Adrenal gland (tissue), 5 donors: ENCODE data around the gene CACNA1C.

Experiments used
- POLR2A ChIP-seq, 2 donors: fragments of 450-650 bp; IDR thresholded peaks; one replicate each; pipeline ENCODE4 v1.6.1; 2017; ENCODE audit warnings: antibody characterized with exemption in 2 of 2, mild to moderate bottlenecking in 2 of 2, moderate library complexity in 1 of 2
- TF ChIP-seq, protein P1 (sequence below), 6 experiments: fragments of 450-650 bp in 4 of 6; fragments of 200-600 bp in 2 of 6; sonication (generic) in 1 of 6; IDR thresholded peaks; 1 replicate in 5 of 6; 2 replicates in 1 of 6; pipeline versions ENCODE4 v1.5.1 to v1.8.0; 2016 to 2021; ENCODE audit warnings: antibody characterized with exemption in 6 of 6, mild to moderate bottlenecking in 2 of 6, moderate library complexity in 1 of 6
- donor health status: DM: no; HTN: no; CAD: no.

DNA sequence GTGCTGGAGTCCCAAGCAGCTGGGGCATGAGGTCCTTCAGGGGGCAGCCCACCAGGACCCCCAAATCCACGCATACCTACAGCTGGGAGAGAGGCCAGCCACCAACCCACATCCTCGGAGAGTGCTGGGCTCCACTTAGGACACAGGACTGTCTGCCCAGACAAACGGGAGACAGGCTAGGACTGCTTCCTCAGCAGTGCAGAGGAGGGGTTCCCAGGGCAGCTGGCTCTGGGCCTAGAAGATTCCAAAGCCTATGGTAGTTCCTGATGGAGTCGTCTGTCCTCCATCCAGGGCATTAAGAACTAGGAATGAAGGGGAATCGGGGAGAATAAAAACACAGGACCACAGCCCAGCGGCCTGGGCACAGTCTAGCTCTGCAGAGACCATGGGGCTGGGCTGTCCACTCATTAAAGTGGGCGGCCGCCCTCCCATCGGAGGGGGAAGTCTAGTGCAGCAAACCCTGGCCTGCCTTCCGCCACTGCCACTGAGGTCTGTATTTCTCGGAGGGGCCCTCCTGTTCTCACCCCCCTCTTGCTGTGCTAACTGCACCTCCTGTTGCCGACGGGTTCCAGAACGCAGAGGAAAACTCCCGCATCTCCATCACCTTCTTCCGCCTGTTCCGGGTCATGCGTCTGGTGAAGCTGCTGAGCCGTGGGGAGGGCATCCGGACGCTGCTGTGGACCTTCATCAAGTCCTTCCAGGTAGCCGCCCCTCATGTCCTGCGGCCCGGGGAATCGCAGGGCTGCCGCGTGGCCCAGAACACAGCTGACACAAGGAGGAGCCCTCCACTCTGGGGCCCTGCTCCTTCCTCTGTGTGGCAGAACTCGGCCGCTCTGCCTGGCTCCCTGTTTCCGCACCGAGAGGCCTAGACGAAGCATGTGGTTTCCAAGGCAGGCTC is 598.5 kb downstream of the CACNA1C start:
- TF ChIP-seq, protein P1, sequence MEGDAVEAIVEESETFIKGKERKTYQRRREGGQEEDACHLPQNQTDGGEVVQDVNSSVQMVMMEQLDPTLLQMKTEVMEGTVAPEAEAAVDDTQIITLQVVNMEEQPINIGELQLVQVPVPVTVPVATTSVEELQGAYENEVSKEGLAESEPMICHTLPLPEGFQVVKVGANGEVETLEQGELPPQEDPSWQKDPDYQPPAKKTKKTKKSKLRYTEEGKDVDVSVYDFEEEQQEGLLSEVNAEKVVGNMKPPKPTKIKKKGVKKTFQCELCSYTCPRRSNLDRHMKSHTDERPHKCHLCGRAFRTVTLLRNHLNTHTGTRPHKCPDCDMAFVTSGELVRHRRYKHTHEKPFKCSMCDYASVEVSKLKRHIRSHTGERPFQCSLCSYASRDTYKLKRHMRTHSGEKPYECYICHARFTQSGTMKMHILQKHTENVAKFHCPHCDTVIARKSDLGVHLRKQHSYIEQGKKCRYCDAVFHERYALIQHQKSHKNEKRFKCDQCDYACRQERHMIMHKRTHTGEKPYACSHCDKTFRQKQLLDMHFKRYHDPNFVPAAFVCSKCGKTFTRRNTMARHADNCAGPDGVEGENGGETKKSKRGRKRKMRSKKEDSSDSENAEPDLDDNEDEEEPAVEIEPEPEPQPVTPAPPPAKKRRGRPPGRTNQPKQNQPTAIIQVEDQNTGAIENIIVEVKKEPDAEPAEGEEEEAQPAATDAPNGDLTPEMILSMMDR (IDR thresholded peaks at IDR 0.05): no peak
- TF ChIP-seq POLR2A (IDR thresholded peaks at IDR 0.05): no peak
